HG03354 (cell line): ENCODE measurements around the gene ASB8.

Source experiments
- ATAC-seq: cut with Tn5 transposase; IDR thresholded peaks from one replicate; pipeline ENCODE4 v1.9.1; 2021; ENCODE audit warnings: mild to moderate bottlenecking; ENCODE audit not compliant: unreplicated experiment, poor library complexity, severe bottlenecking

Gene ASB8, protein sequence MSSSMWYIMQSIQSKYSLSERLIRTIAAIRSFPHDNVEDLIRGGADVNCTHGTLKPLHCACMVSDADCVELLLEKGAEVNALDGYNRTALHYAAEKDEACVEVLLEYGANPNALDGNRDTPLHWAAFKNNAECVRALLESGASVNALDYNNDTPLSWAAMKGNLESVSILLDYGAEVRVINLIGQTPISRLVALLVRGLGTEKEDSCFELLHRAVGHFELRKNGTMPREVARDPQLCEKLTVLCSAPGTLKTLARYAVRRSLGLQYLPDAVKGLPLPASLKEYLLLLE

DNA sequence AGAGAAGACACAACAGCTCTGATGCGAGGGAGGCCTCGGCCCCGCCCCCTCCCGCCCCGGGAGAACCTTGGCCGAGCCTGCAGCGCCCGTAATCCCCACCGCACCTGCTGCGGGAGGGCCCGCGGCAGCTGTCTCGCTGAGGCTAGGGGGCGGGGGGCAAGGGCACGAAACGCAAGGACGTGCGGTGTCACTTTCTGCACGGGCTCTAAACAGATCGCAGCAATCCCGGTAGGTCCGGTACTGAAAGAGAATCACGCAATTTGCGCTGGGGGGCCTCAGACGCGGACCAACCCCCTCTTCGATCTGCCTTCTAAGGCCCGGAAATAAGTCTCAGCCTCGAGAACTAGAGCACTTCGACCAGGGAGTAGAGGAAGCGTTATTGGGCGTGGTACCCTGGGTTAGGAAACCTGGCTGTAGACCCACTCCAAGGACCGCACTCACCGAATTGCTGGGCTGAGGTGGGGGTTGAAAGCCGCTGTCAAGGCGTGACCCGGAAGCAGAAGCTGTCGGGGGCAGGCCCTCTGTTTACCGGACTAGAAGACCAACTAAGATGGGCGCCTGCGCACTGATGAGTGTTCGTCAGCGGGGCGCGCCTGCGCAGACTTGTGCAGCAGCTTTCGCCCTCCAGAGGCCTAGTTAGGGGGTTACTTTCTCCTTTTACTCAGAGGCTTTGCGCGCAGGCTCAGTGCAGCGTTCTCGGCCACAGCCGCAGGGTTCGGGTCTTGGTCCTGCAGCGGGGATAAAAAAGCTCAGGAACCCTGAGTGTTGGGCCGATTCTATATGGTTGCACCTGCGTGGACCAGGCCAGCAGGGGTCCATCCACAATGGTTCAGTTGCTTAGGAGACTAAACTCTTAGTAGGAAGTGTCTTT is at the start of gene ASB8:
Gene ASB8 (minus strand): TSS at position 498 of the 871 bp plus-strand sequence. CDS start 4,019 bp downstream, outside the sequence.
- ATAC-seq, result peak; percentile 90

- no peak for ATAC-seq
These were observed 45.9 kb upstream of the ASB8 start, which contains the start of gene OR10AD1 for GRCh38 chr12:48203192-48203591. OR10AD1 (minus strand) TSS chr12:48203292; CDS start chr12:48203292, 0 bp downstream.

GRCh38 chr12:48202766-48203165 is 45.5 kb upstream of the ASB8 start:
- ATAC-seq, result no peak

- ATAC-seq, result no peak
These were observed 44.2 kb upstream of the ASB8 start for GRCh38 chr12:48201516-48201915.

- no peak for ATAC-seq
These were observed 43.8 kb upstream of the ASB8 start for GRCh38 chr12:48201091-48201490.

GRCh38 chr12:48199774-48200221 is 42.5 kb upstream of the ASB8 start:
- no peak for ATAC-seq

GRCh38 chr12:48198985-48199384 is 41.7 kb upstream of the ASB8 start:
- ATAC-seq, result no peak

GRCh38 chr12:48198672-48198971 is 41.3 kb upstream of the ASB8 start:
- ATAC-seq, result peak; percentile 31

GRCh38 chr12:48197971-48198671 is 40.8 kb upstream of the ASB8 start:
- ATAC-seq, result peak; percentile 100

GRCh38 chr12:48197549-48197970 is 40.2 kb upstream of the ASB8 start:
- ATAC-seq, result peak; percentile 33

- ATAC-seq, result no peak
These were observed 37.5 kb upstream of the ASB8 start for GRCh38 chr12:48194799-48195201.

DNA sequence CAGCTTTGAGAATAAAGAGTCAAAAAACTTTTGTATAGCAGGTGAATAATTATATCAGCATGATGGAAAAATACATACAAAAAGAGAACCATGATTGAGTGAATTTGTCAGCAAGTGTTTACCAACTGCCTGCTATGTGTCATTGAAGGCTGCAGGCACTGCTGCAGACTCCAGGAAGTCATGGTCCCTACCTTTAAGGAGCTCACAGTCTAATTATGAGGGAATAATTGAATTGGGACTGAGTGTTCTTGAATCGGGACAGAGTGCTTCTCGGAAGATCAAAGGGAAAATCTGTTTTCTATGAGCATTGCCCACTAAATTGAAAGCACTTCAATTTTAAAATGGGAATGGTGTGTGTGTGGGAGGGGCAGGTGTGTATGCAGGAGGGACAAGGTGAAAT is 36.3 kb upstream of the ASB8 start:
- no peak for ATAC-seq

DNA sequence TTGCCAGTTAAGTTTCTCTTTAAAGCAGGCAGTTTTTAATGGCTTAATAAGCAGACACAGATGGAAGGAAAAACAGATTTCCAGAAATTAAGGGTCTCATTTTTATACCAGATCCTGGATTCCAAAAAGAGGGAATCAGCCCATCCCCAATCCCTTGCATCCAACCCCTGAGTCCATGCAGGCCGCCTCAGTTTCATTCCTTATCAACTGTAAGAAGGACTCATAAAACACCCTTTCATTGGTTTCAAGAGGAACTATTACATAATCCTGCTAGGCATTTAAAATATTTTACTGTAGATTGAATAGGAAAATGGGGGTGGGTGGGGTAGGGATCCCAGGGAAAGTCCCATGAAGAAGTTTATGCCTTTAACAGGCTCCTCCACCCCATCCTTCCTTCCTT is 35.5 kb upstream of the ASB8 start:
- ATAC-seq, result no peak

- no peak for ATAC-seq
These were observed 33.8 kb upstream of the ASB8 start for GRCh38 chr12:48191096-48191495.

DNA sequence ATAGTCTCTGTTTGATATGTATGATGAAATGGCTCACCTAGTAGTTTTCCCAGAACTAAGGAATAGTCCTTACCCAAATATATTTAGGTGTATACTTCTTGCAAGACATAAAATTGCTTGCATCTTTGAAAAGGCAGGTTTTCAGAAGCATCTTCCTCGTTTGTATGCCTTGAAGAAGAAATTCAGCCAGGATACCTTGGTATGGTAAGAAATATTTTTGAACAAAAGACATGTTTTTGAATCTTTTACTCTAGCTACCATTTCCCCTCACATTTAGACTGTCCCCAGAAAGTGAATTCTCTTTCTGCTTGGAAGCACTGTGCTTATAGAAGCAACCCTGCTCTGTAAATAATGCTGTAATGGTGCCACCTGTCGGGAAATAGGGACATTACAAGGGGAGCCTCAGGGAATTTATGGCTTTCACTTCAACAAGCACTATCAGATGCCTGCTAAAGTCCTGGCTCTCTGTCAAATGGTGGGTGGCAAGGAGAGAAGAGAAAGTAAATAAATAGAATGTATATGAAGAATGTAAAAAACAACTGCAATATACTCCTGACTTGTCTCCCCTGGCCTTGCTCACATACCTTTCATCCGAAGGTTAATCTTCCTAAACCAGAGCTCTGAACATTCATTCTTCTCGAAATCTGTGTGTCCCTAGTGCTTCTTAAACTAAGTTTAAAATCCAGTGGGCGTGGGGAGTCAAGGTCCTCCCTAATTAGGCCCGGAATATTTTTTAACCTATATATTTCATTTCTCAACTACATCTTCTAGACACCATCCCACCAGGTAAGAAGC is 32.2 kb upstream of the ASB8 start:
- peak; percentile 58 for ATAC-seq

DNA sequence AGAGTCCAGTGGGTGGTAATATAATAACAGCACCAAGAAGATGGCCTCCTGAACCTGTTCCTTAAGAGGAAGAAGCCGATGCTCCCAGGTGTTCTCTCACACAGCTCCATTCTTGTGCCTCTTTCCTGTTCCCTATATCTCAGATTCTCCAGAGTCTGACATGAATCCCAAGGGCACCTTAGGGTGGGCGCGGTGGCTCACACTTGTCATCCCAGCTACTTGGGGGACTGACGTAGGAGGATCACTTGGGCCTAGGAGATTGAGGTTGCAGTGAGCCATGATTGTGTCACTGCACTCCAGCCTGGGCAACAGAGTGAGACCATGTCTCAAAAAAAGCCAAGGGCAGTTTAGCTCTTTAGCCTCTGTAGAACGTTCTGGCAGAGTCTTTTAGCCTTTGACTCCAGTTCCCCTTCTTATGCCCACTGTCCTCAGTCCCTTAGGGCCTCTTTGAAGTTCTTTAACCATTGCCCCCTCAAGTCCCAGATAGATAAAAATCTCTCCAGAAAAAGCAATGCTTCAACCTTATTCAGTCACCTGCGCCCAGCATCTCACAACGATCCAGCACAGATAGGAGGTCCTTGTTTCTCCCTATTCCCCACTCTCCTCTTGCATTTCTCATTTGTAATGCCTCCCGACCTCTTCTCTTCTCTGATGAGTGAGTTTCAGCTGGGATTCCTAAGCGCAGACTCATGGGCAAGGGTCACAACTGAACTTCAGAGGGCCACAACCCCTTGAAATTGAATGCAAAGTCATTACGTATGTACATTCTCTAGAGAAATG is 30.8 kb upstream of the ASB8 start:
- ATAC-seq, result no peak

DNA sequence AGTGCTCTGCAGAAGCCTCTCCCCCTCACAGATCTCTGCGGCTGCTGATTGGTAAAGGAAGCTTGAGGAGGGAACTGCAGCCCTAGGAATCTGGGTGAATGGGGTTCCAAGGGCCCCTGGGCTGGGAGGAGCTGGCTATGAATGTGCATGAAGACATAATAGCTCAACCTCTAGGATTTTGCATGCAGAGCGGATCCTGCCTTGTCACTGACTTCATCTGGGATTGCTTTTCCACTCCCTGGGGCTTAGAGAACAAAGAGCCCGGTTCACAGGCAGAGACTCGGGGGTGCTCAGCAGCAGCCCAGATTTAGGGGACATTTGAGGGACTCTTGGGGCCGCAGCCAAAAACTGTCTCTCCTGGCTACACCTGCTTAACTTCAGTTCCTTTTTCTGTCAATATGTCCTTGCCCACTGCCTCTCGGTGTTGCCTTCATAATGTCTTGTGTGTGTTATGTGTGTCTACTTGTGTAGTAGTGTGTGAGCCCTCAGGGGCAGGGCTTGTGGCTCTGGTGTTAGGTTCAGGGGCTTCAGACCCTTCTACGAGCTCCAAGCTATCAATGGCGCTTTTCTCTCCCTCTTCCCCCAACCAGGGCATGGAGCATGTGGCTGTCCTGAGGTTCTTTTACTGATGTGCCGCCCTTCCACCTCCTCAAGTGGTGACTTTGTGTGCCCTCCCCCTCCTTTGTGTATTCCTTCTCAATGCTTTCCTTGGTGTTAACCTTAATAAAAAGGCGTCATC is 28.0 kb upstream of the ASB8 start:
- ATAC-seq, result no peak

DNA sequence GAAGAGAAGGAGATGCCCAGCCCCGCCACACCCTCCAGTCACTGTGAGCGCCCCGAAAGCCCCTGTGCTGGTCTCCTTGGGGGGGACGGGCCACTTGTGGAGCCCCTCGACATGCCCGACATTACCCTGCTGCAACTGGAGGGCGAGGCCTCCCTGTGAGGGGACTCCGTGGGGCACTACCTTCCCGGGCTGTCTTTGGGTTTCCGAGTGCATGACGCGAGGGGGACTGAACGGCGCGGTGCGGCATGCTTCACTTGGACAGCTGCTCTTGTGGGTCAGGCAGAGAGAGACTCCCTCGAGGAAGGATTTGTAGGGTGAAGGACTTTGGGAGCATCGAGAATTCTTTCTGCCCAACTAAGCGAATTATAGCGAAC is 27.2 kb upstream of the ASB8 start:
- no peak for ATAC-seq
